IMR-90 (cell line): ENCODE results near the gene ZNF786. TPM values are rescaled to one million over a fixed set of nuclear protein-coding genes. Genes with fewer than 3 reads are reported as not detected.

Experiments
- ATAC-seq: fragments of 200-7000 bp; cut with Tn5 transposase; 2 replicates; pipeline ENCODE4 v1.9.1; 2020; ENCODE audit warnings: low read depth, mild to moderate bottlenecking, moderate library complexity
- BruUV-seq: library from RNA; stranded (reverse); fragments of 400-500 nt; replicated peaks from 2 replicates; lab custom pipeline; 2021; lab: Mats Ljungman, UMichigan
- CTCF ChIA-PET: fragments of 300-600 bp; formaldehyde crosslinking; extraction: SDS; loops from one replicate; lab custom pipeline; 2021; ENCODE audit warnings: antibody characterized with exemption; lab: Yijun Ruan, JAX
- POLR2A ChIA-PET: fragments of 300-600 bp; sonication (Branson Sonifier 250); formaldehyde crosslinking; loops from one replicate; lab custom pipeline; 2022; ENCODE audit warnings: antibody characterized with exemption; ENCODE audit not compliant: unreplicated experiment; lab: Charles Lee
- DNase-seq: peaks from one replicate; pipeline ENCODE4 v3.0.0; 2013
- H2AFZ ChIP-seq: replicated peaks from 2 replicates; pipeline ENCODE3; 2013; ENCODE audit warnings: low read length, mild to moderate bottlenecking; ENCODE audit not compliant: poor library complexity
- H2AK5ac ChIP-seq: 2 replicates; pipeline ENCODE4 v1.6.1; 2013; ENCODE audit warnings: low read depth, low read length, inconsistent platforms
- H2AK9ac ChIP-seq: replicated peaks from 2 replicates; pipeline ENCODE3; 2013; ENCODE audit warnings: mild to moderate bottlenecking, low read depth, low read length, moderate library complexity; ENCODE audit not compliant: poor library complexity
- H2BK120ac ChIP-seq: 2 replicates; pipeline ENCODE4 v1.6.1; 2013; ENCODE audit warnings: low read depth, low read length, inconsistent platforms
- H2BK15ac ChIP-seq: 3 replicates; pipeline ENCODE4 v1.6.1; 2013; ENCODE audit warnings: low read depth, low read length, inconsistent platforms
- H2BK20ac ChIP-seq: 2 replicates; pipeline ENCODE4 v1.6.1; 2013; ENCODE audit warnings: low read depth, mild to moderate bottlenecking, inconsistent platforms, low read length, moderate library complexity
- H2BK5ac ChIP-seq: 2 replicates; pipeline ENCODE4 v1.6.1; 2013; ENCODE audit warnings: mild to moderate bottlenecking, low read depth, low read length, inconsistent platforms; ENCODE audit not compliant: poor library complexity, severe bottlenecking
- H3K14ac ChIP-seq: replicated peaks from 2 replicates; pipeline ENCODE4 v1.6.1; 2013; ENCODE audit warnings: low read depth, low read length, inconsistent platforms
- H3K18ac ChIP-seq: 2 replicates; pipeline ENCODE4 v1.6.1; 2013; ENCODE audit warnings: low read depth, low read length, control low read depth
- H3K23ac ChIP-seq: 2 replicates; pipeline ENCODE4 v1.6.1; 2013; ENCODE audit warnings: low read depth, low read length, inconsistent platforms
- H3K27ac ChIP-seq: 2 replicates; pipeline ENCODE4 v1.5.1; 2013; ENCODE audit warnings: mild to moderate bottlenecking, control low read depth, low read length; ENCODE audit not compliant: insufficient read depth
- H3K27me3 ChIP-seq: 2 replicates; pipeline ENCODE4 v1.6.1; 2013; ENCODE audit warnings: low read length; ENCODE audit not compliant: control insufficient read depth, insufficient read depth
- H3K36me3 ChIP-seq: 2 replicates; pipeline ENCODE4 v1.6.1; 2013; ENCODE audit warnings: low read length, mixed read lengths; ENCODE audit not compliant: control insufficient read depth, insufficient read depth
- H3K4ac ChIP-seq: 2 replicates; pipeline ENCODE4 v1.6.1; 2013; ENCODE audit warnings: low read depth, low read length, inconsistent platforms
- H3K4me1 ChIP-seq: 2 replicates; pipeline ENCODE4 v1.6.1; 2013; ENCODE audit warnings: low read length, mixed read lengths; ENCODE audit not compliant: control insufficient read depth, insufficient read depth
- H3K4me2 ChIP-seq: 2 replicates; pipeline ENCODE4 v1.6.1; 2013; ENCODE audit warnings: low read depth, mild to moderate bottlenecking, control low read depth, low read length, moderate library complexity
- H3K4me3 ChIP-seq: 2 replicates; pipeline ENCODE4 v1.5.1; 2013; ENCODE audit warnings: low read depth, mild to moderate bottlenecking, control low read depth, low read length, moderate library complexity; ENCODE audit not compliant: insufficient read depth
- H3K56ac ChIP-seq: 2 replicates; pipeline ENCODE4 v1.6.1; 2013; ENCODE audit warnings: low read length, inconsistent platforms; ENCODE audit not compliant: insufficient read depth; ENCODE audit errors: extremely low read depth
- H3K79me1 ChIP-seq, 2 experiments: 2 replicates each; pipeline ENCODE4 v1.6.1; 2013; ENCODE audit warnings: low read length in 2 of 2, inconsistent platforms in 1 of 2, low read depth in 1 of 2
- H3K9ac ChIP-seq: 2 replicates; pipeline ENCODE4 v1.6.1; 2013; ENCODE audit warnings: low read depth, low read length, control low read depth
- H3K9me1 ChIP-seq: 2 replicates; pipeline ENCODE4 v1.6.1; 2013; ENCODE audit warnings: low read length, inconsistent platforms; ENCODE audit not compliant: insufficient read depth
- H3K9me3 ChIP-seq: 2 replicates; pipeline ENCODE4 v1.6.1; 2013; ENCODE audit warnings: low read length; ENCODE audit not compliant: control insufficient read depth, insufficient read depth
- H4K20me1 ChIP-seq: 2 replicates; pipeline ENCODE4 v1.6.1; 2013; ENCODE audit warnings: low read length, inconsistent platforms; ENCODE audit not compliant: insufficient read depth
- H4K5ac ChIP-seq: 2 replicates; pipeline ENCODE4 v1.6.1; 2013; ENCODE audit warnings: mild to moderate bottlenecking, low read depth, low read length, control low read depth
- H4K8ac ChIP-seq, 2 experiments: 2 replicates each; pipeline ENCODE4 v1.6.1; 2013; ENCODE audit warnings: low read depth in 2 of 2, low read length in 2 of 2, control low read depth in 1 of 2, inconsistent platforms in 1 of 2
- H4K91ac ChIP-seq: 2 replicates; pipeline ENCODE4 v1.6.1; 2013; ENCODE audit warnings: low read depth, low read length, inconsistent platforms; ENCODE audit not compliant: insufficient read depth
- BHLHE40 ChIP-seq: fragments of 150-350 bp; IDR thresholded peaks from 2 replicates; pipeline ENCODE4 v1.6.1; 2016; ENCODE audit warnings: mild to moderate bottlenecking, low read depth, low read length
- CEBPB ChIP-seq: IDR thresholded peaks from 2 replicates; pipeline ENCODE4 v1.6.1; 2012; ENCODE audit warnings: low read depth, low read length, improper control_type of control experiment
- CHD1 ChIP-seq: IDR thresholded peaks from 2 replicates; pipeline ENCODE4 v1.6.1; 2012; ENCODE audit warnings: low read depth, low read length, improper control_type of control experiment
- ELK1 ChIP-seq: fragments of 150-350 bp; IDR thresholded peaks from 2 replicates; pipeline ENCODE4 v1.6.1; 2016; ENCODE audit warnings: low read depth, mild to moderate bottlenecking, low read length, moderate library complexity, borderline replicate concordance
- FOS ChIP-seq: fragments of 150-350 bp; IDR thresholded peaks from 2 replicates; pipeline ENCODE4 v1.6.1; 2016; ENCODE audit warnings: low read depth, low read length
- MAFK ChIP-seq: IDR thresholded peaks from 2 replicates; pipeline ENCODE4 v1.6.1; 2012; ENCODE audit warnings: low read depth, low read length, improper control_type of control experiment
- MAZ ChIP-seq: IDR thresholded peaks from 2 replicates; pipeline ENCODE4 v1.6.1; 2012; ENCODE audit warnings: low read depth, mild to moderate bottlenecking, low read length, improper control_type of control experiment, moderate library complexity, borderline replicate concordance
- MXI1 ChIP-seq: IDR thresholded peaks from 2 replicates; pipeline ENCODE4 v1.6.1; 2012; ENCODE audit warnings: low read depth, mild to moderate bottlenecking, low read length, moderate library complexity, borderline replicate concordance
- NFE2L2 ChIP-seq: fragments of 150-350 bp; IDR thresholded peaks from 2 replicates; pipeline ENCODE4 v1.6.1; 2016; ENCODE audit warnings: low read depth, mild to moderate bottlenecking, low read length
- POLR2A ChIP-seq: IDR thresholded peaks from 2 replicates; pipeline ENCODE4 v1.6.1; 2012; ENCODE audit warnings: mild to moderate bottlenecking, low read depth, low read length
- RAD21 ChIP-seq: IDR thresholded peaks from 2 replicates; pipeline ENCODE4 v1.6.1; 2012; ENCODE audit warnings: low read length, improper control_type of control experiment
- RCOR1 ChIP-seq: IDR thresholded peaks from 2 replicates; pipeline ENCODE4 v1.6.1; 2012; ENCODE audit warnings: mild to moderate bottlenecking, low read length, improper control_type of control experiment; ENCODE audit not compliant: insufficient replicate concordance
- RFX5 ChIP-seq: IDR thresholded peaks from 2 replicates; pipeline ENCODE4 v1.8.0; 2012; ENCODE audit warnings: low read depth, mild to moderate bottlenecking, low read length, moderate library complexity
- SMC3 ChIP-seq: fragments of 150-350 bp; IDR thresholded peaks from 2 replicates; pipeline ENCODE4 v1.6.1; 2016; ENCODE audit warnings: low read depth, mild to moderate bottlenecking, antibody characterized with exemption, low read length, moderate library complexity
- WGBS, 2 experiments: methylation state at CpG; one replicate each; pipeline versions ENCODE4 v1.1.5 to v1.1.7; 2013; ENCODE audit warnings: missing lambda C conversion rate in 2 of 2; ENCODE audit not compliant: insufficient read length in 1 of 2; ENCODE audit errors: extremely low coverage in 2 of 2; 5-methylcytosine and 5-hydroxymethylcytosine counted together
- dilution Hi-C: fragments of 300-500 bp; cut with HindIII; formaldehyde crosslinking; loops from one replicate; pipeline ENCODE4 v1.14.3; 2018; ENCODE audit warnings: low sequenced_read_pairs; ENCODE audit not compliant: unreplicated experiment
- in situ Hi-C: fragments of 300-500 bp; cut with MboI; formaldehyde crosslinking; loops from 3 replicates; pipeline ENCODE4 v1.14.3; 2019; ENCODE audit warnings: low sequenced_read_pairs, inconsistent platforms, mixed read lengths
- intact Hi-C: fragments of 100-400 bp; cut with micrococcal nuclease; formaldehyde crosslinking; loops from 2 replicates; pipeline ENCODE4 v1.10.0; 2022
- polyA plus RNA-seq, 3 experiments: library from polyadenylated mRNA; depleted of rRNA; stranded (reverse); fragments of >200 nt; gene quantifications; 2 replicates each; pipeline ENCODE4 v1.2.3, GENCODE V29; 2012; ENCODE audit warnings: low replicate concordance in 1 of 3
- total RNA-seq: library from RNA; depleted of rRNA; stranded (reverse); fragments of >200 nt; gene quantifications from 2 replicates; pipeline ENCODE4 v1.2.3, GENCODE V29; 2012
- TF ChIP-seq, protein P1 (sequence below): fragments of 150-350 bp; IDR thresholded peaks from 2 replicates; pipeline ENCODE4 v1.6.1; 2017; ENCODE audit warnings: mild to moderate bottlenecking, antibody characterized with exemption, low read length, low read depth
- TF ChIP-seq, protein P2 (sequence below): conservative IDR thresholded peaks from 2 replicates; pipeline ENCODE4 v1.5.1; 2012; ENCODE audit warnings: mild to moderate bottlenecking, low read depth, low read length, improper control_type of control experiment

Gene ZNF786
- total and polyA plus RNA-seq, 2 of the 4 experiments (the other 2 are of a cell fraction) = 2.8 to 7.3 TPM

DNA sequence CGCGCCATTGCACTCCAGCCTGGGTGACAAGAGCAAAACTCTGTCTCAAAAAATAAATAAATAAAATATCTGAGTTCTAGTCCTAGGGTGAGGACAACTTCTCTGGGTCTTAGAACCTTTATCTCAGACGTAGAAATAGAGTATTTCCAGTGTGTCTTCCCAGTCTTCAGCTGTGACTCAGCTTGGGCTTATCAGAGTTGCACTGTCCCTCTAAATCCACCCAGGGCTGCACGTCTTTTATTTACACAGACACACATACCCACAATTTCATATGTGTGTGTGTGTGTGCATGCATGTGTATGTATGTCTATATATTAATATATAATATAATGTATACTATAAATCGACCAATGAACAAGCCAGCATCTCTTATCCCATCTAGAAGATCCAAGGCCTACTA, 49.2 kb downstream of the ZNF786 start:
- Histone ChIP-seq H3K4me1 (no peaks in the 10 kb centered on the region), H3K79me1 (no peaks in the 10 kb centered on the region), H3K9ac (no peak overlapping the region), H4K20me1 (no peaks in the 10 kb centered on the region), H2BK20ac (no peak overlapping the region), H2AFZ (no peak overlapping the region), H3K9me1 (no peaks in the 10 kb centered on the region), H2BK15ac (no peak overlapping the region), H2BK5ac (no peak overlapping the region), H2AK5ac (no peak overlapping the region), H3K36me3 (no peaks in the 10 kb centered on the region), H3K27me3 (no peaks in the 10 kb centered on the region), H4K8ac (no peak overlapping the region), H2BK120ac (no peak overlapping the region), H3K4ac (no peak overlapping the region), H4K91ac (no peak overlapping the region), H2AK9ac (no peak overlapping the region), H3K4me3 (no peak overlapping the region), H3K18ac (no peak overlapping the region), H4K5ac (no peak overlapping the region), H3K23ac (no peak overlapping the region), H3K4me2 (no peak overlapping the region), H3K9me3 (no peaks in the 10 kb centered on the region), H3K14ac (no peak overlapping the region), H3K27ac (no peak overlapping the region), H3K56ac (no peak overlapping the region)
- WGBS, 2 experiments = no CpG with 5 or more reads among the region's 5 CpGs
- DNase-seq (no peak), ATAC-seq (no peak)
- in situ Hi-C loops = no loop called here
- dilution Hi-C loops = no loop called here
- TF ChIP-seq CEBPB (no peak), MAFK (no peak), RAD21 (no peak), BHLHE40 (no peak), RCOR1 (no peak), CHD1 (no peak), SMC3 (no peak), NFE2L2 (no peak), ELK1 (no peak), RFX5 (no peak), MXI1 (no peak), POLR2A (no peak), MAZ (no peak), FOS (no peak)
- TF ChIP-seq, protein P1, sequence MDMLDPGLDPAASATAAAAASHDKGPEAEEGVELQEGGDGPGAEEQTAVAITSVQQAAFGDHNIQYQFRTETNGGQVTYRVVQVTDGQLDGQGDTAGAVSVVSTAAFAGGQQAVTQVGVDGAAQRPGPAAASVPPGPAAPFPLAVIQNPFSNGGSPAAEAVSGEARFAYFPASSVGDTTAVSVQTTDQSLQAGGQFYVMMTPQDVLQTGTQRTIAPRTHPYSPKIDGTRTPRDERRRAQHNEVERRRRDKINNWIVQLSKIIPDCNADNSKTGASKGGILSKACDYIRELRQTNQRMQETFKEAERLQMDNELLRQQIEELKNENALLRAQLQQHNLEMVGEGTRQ = no peak
- TF ChIP-seq, protein P2, sequence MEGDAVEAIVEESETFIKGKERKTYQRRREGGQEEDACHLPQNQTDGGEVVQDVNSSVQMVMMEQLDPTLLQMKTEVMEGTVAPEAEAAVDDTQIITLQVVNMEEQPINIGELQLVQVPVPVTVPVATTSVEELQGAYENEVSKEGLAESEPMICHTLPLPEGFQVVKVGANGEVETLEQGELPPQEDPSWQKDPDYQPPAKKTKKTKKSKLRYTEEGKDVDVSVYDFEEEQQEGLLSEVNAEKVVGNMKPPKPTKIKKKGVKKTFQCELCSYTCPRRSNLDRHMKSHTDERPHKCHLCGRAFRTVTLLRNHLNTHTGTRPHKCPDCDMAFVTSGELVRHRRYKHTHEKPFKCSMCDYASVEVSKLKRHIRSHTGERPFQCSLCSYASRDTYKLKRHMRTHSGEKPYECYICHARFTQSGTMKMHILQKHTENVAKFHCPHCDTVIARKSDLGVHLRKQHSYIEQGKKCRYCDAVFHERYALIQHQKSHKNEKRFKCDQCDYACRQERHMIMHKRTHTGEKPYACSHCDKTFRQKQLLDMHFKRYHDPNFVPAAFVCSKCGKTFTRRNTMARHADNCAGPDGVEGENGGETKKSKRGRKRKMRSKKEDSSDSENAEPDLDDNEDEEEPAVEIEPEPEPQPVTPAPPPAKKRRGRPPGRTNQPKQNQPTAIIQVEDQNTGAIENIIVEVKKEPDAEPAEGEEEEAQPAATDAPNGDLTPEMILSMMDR = no peak
- ChIA-PET CTCF (interaction anchor here (0.6 kb wide), 1 partner anchor 1586 kb away, joined by 3 read pairs; no protein-coding TSS in a partner anchor), POLR2A (no interaction called here)
- intact Hi-C loops = no loop called here
- no TSS peak for BruUV-seq
